Pancreas (tissue), 10 donors: ENCODE data around the gene RAE1. TPM values are rescaled to one million over a fixed set of nuclear protein-coding genes. Genes with fewer than 3 reads are reported as not detected.

Experiments used
- ATAC-seq, 4 donors: fragments of 200-7000 bp; cut with Tn5 transposase; one replicate each; pipeline versions ENCODE4 v1.8.0 to v1.9.1; 2020; ENCODE audit warnings: mild to moderate bottlenecking in 4 of 4, moderate library complexity in 4 of 4
- DNase-seq, 6 donors: peaks; one replicate each; pipeline ENCODE4 v3.0.0-alpha.2; 2020
- FAIRE-seq: peaks from 2 replicates; lab custom pipeline; 2012; peaks lifted over from hg19 to GRCh38; lab: Jason Lieb, UNC
- H3K27ac ChIP-seq, 4 donors: fragments of 200-600 bp; sonication (generic); 1 replicate in 3 of 4; 2 replicates in 1 of 4; pipeline versions ENCODE4 v1.5.0 to v1.8.0; 2020
- H3K27me3 ChIP-seq, 4 donors: fragments of 200-600 bp; one replicate each; pipeline ENCODE4 v1.8.0; 2021
- H3K36me3 ChIP-seq, 3 donors: fragments of 200-600 bp; sonication (generic) in 1 of 3; one replicate each; pipeline versions ENCODE4 v1.5.0 to v1.8.0; 2020 to 2021
- H3K4me1 ChIP-seq, 3 donors: fragments of 200-600 bp; one replicate each; pipeline ENCODE4 v1.8.0; 2021
- H3K4me3 ChIP-seq, 4 donors: fragments of 200-600 bp; sonication (generic) in 2 of 4; one replicate each; pipeline versions ENCODE4 v1.5.0 to v1.8.0; 2020 to 2021
- H3K9me3 ChIP-seq, 4 donors: fragments of 200-600 bp; one replicate each; pipeline ENCODE4 v1.8.0; 2021
- WGBS, 2 donors: extraction: QIAGEN DNeasy Blood & Tissue Kit; methylation state at CpG; one replicate each; pipeline ENCODE4 v1.1.7; 2013; 5-methylcytosine and 5-hydroxymethylcytosine counted together
- intact Hi-C, 3 donors: fragments of 100-400 bp; cut with DNase I; formaldehyde crosslinking; loops; one replicate each; pipeline versions ENCODE4 v1.11.1 to v1.14.2; 2022
- polyA plus RNA-seq, 2 donors: library from polyadenylated mRNA; stranded (reverse); fragments of 200-250 nt; gene quantifications; one replicate each; pipeline ENCODE4 v1.2.3, GENCODE V29; 2013
- total RNA-seq, 6 donors: library from RNA; stranded (reverse); fragmentation: NEBNext Ultra II Directional in 4 of 6; extraction: Animal tissue kit (Norgen Biotek cat#: 25700) in 4 of 6; gene quantifications; one replicate each; pipeline versions ENCODE4 v1.2.1 to v1.2.4, GENCODE V29; 2021 to 2023
- TF ChIP-seq, protein P1 (sequence below), 4 donors: fragments of 200-600 bp; sonication (generic) in 3 of 4; IDR thresholded peaks; one replicate each; pipeline versions ENCODE4 v1.5.0 to v1.8.0; 2021; ENCODE audit warnings: antibody characterized with exemption in 4 of 4
- donor health status: healthy with polysubstance abuse.
- donor health status: DM: no; HTN: no; CAD: no; lungs with moderate emphysema.
- donor health status: DM: no; HTN: no; CAD: no.
- donor health status: control.
- donor health status: control.
- donor health status: Bipolar disorder and iron deficiency.
- donor health status: DM: yes; HTN: yes; CAD: no.
- donor health status: DM: no; HTN: no; CAD: no.
- donor health status: DM: no; HTN: no; CAD: no.
- donor health status: DM: yes; HTN: yes; CAD: no.

The RAE1 gene
- total and polyA plus RNA-seq, 8 donors: 4.3 to 13.5 (median 6.6) TPM

DNA sequence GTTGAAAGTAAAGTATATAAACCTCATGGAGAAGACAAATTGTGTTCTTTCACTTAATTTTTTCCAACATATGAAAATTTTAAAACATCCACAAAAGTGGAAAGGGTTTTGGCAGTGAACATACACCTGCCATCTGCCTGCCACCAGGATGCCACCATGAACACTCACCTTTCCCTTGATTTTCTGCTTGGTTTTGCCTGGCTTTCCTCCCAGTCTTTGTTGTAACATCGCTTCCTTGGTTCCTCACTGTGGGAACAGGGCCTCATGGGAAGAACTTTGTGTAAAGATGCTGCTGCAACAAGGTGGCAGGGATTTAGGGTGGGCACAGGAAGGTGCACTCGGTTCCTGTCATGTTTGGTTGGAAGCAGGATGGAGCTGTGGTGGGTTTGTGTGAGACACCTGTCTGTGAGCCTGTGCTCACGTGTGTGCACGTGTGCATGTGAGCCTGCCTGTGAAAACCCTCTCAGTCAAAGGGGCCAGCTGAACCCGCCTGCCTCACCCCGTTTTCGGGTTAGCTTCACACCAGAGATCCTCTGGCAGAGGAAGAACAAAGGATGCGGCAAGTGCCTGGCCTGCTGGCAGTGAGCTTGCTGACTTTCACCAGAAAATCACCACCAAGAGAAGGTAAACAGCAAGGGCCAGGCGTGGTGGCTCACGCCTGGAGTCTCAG lies 29.2 kb downstream of the RAE1 start:
- TF ChIP-seq, protein P1, sequence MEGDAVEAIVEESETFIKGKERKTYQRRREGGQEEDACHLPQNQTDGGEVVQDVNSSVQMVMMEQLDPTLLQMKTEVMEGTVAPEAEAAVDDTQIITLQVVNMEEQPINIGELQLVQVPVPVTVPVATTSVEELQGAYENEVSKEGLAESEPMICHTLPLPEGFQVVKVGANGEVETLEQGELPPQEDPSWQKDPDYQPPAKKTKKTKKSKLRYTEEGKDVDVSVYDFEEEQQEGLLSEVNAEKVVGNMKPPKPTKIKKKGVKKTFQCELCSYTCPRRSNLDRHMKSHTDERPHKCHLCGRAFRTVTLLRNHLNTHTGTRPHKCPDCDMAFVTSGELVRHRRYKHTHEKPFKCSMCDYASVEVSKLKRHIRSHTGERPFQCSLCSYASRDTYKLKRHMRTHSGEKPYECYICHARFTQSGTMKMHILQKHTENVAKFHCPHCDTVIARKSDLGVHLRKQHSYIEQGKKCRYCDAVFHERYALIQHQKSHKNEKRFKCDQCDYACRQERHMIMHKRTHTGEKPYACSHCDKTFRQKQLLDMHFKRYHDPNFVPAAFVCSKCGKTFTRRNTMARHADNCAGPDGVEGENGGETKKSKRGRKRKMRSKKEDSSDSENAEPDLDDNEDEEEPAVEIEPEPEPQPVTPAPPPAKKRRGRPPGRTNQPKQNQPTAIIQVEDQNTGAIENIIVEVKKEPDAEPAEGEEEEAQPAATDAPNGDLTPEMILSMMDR (IDR thresholded peaks at IDR 0.05): no peak
- FAIRE-seq (no peak), DNase-seq (peak in 1 of 6 donors; percentile 7), ATAC-seq (no peak)
- Histone ChIP-seq H3K36me3 (peaks cover 0 to 20% (median 7%) of the 10 kb centered on the region in 3 donors), H3K4me1 (no peaks in the 10 kb centered on the region), H3K27me3 (no peaks in the 10 kb centered on the region), H3K27ac (no peak overlapping the region), H3K4me3 (no peak overlapping the region), H3K9me3 (no peaks in the 10 kb centered on the region)
- WGBS, 2 donors: 84 to 85% methylated on average over 10 of the region's 10 CpGs
- intact Hi-C loops: loop anchor here in 2 of 3 donors (5.0 kb wide), 1 partner anchor 112 kb away; no protein-coding TSS in a partner anchor

DNA sequence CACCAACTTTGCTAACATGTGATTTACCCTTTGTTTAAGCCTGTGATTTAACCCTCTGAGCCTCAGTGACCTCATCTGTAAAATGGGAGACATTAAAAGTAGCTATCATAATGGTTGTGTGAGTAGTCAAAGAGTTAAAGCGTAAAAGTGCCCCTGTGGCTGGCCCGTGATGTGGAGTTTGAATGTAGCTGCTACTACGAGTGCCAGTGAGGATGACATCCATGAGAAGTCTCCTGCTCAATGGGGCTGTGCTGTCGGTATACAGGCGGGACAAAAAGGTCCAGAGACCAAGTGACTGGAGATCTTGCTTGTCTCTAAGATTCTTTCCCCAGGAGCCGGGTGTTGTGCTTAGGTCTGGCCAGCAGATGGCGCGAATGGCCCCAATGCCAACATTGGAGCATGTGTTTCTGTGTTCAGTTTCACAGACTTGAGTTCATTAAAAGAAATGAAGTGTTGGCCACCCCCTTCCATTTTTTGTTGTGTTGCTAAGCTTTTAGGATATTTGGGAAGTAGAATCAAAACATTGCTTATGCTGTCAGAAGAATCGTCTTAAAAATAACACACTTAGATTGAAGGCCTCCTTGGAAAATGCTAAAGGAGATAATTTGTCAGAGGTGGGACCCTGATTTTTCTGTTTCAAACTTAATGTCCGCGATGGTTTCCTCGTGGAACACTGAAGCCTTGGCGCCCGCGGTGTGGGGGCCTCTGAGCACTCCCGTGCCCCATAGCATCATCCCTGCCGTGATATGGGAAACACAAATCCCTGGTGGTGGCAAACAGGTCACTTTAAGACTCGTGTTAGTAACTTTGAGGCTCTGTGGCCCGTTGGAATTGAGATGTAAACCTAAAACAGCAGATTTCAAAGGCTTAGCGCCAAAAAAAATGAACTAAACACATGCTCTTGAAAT lies 30.8 kb downstream of the RAE1 start:
- peak; percentile 37 for FAIRE-seq
- Histone ChIP-seq H3K4me3 (no peak overlapping the region), H3K36me3 (peaks cover 0 to 7% (median 4%) of the 10 kb centered on the region in 3 donors), H3K27ac (no peak overlapping the region), H3K9me3 (no peaks in the 10 kb centered on the region), H3K27me3 (no peaks in the 10 kb centered on the region), H3K4me1 (no peaks in the 10 kb centered on the region)
- peak; percentile 77 to 98 (median 92) for ATAC-seq
- intact Hi-C loops: loop anchor here in 2 of 3 donors (5.0 kb wide), 1 partner anchor 110 kb away; no protein-coding TSS in a partner anchor
- DNase-seq: peak; percentile 63 to 95 (median 82)
- TF ChIP-seq, protein P1 (IDR thresholded peaks at IDR 0.05): peak; percentile 79 to 92 (median 84)
- 35 to 40% methylated on average over 20 of the region's 20 CpGs for WGBS, 2 donors

DNA sequence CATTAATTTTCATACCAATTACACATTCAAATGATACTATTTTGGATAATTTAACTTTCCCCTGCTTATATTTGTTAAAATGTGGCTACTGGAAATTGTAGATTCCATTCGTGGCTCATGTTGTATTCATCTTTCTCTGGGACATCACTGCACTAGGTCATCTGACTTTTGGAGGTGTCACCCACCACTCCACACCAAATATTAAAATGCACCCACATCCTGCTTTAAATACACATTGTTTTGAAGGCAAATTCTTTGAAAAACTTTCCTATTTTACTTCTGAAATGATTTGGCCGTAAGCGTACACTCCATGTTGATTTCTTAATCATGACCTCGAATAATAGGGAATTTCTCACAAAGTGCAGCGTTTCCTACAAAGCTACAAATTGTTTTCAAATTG lies 31.5 kb downstream of the RAE1 start:
- Histone ChIP-seq H3K4me1 (no peaks in the 10 kb centered on the region), H3K27ac (no peak overlapping the region), H3K9me3 (no peaks in the 10 kb centered on the region), H3K27me3 (no peaks in the 10 kb centered on the region), H3K4me3 (no peak overlapping the region), H3K36me3 (peaks cover 0 to 7% (median 0%) of the 10 kb centered on the region in 3 donors)
- TF ChIP-seq, protein P1 (IDR thresholded peaks at IDR 0.05): no peak
- WGBS, 2 donors: 83 to 90% methylated on average over 5 of the region's 5 CpGs
- DNase-seq (no peak), ATAC-seq (no peak), FAIRE-seq (no peak)
- intact Hi-C loops: loop anchor here in 2 of 3 donors (5.0 kb wide), 1 partner anchor 110 kb away; no protein-coding TSS in a partner anchor

DNA sequence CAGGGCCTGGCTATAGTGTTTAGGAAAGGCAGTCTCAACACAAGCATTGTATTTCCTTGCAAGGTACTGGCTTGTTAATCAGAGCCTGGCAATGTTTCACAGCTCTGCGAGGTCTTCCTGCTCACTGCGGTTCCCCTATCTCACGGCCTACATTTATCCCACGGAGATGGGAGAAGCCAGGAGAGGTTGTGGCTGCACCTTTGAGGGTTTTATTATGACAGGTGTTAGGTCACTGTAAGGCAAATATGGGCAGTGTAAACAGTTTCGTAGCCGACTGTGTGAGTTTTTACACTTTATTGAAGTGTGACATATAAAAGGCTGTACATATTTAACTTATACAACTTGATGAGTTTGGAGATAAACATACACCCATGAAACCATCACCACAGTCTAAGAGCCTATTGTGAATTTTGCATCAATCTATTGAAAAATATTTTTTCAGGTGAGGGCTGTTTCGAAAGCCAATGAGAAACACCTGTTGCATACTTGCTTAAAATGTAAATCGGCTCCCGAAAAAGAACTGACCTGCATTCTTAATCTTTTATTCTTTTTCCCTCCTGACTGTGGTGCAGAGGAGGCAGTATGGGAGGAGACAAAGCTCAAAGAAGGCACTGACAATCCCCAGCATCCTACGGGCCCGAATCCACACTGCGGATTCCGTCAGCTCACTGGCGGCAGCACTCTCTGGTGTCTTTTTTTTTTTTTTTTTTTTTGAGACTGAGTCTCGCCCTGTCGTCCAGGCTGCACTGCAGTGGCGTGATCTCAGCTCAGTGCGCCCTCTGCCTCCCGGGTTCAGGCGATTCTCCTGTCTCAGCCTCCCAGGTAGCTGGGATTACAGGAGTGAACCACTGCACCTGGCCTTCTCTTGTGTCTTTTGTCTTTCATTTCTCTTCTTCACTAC lies 32.6 kb downstream of the RAE1 start:
- no peak for FAIRE-seq
- WGBS, 2 donors: 72 to 79% methylated on average over 20 of the region's 20 CpGs
- no peak for ATAC-seq
- Histone ChIP-seq H3K4me3 (no peak overlapping the region), H3K36me3 (no peaks in the 10 kb centered on the region), H3K27ac (no peak overlapping the region), H3K4me1 (no peaks in the 10 kb centered on the region), H3K9me3 (no peaks in the 10 kb centered on the region), H3K27me3 (no peaks in the 10 kb centered on the region)
- no peak for DNase-seq
- TF ChIP-seq, protein P1 (IDR thresholded peaks at IDR 0.05): no peak
- intact Hi-C loops: loop anchor here in 2 of 3 donors (5.0 kb wide), 1 partner anchor 109 kb away; no protein-coding TSS in a partner anchor
